Prostate gland (tissue), 2 donors: ENCODE measurements around the gene LIPT2.

Source experiments
- POLR2A ChIP-seq: fragments of 450-650 bp; IDR thresholded peaks from one replicate; pipeline ENCODE4 v1.6.1; 2016; ENCODE audit warnings: antibody characterized with exemption, mild to moderate bottlenecking
- POLR2AphosphoS5 ChIP-seq: sonication (generic); formaldehyde crosslinking; IDR thresholded peaks from one replicate; pipeline ENCODE4 v1.6.1; 2017; ENCODE audit warnings: antibody characterized with exemption
- TF ChIP-seq, protein P1 (sequence below), 4 experiments: fragments of 200-600 bp in 2 of 4; fragments of 450-650 bp in 2 of 4; sonication (generic) in 2 of 4; IDR thresholded peaks; 1 replicate in 3 of 4; 2 replicates in 1 of 4; pipeline ENCODE4 v1.5.1; 2016 to 2019; ENCODE audit warnings: antibody characterized with exemption in 4 of 4, mild to moderate bottlenecking in 2 of 4, moderate library complexity in 2 of 4

DNA sequence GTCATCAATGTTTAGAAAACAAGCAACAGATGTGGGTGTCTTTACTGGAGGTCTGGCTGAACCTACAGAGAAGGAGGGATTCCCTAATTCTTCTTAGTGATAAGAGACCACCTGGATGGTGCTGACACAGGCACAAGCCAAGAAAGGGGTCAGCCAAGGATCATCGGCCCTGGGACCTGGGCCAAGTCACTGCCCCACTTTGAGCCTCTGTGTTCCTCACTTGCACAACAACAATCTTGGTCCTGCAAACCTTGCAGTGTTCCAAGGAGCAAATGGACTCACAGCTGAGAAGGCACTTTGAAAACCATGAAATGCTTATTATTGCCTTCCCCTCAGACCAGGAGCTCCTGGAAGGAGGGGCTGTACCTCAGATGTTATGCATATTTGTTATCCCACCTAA, 19.2 kb downstream of the LIPT2 start:
- no peak for TF ChIP-seq POLR2A
- TF ChIP-seq, protein P1, sequence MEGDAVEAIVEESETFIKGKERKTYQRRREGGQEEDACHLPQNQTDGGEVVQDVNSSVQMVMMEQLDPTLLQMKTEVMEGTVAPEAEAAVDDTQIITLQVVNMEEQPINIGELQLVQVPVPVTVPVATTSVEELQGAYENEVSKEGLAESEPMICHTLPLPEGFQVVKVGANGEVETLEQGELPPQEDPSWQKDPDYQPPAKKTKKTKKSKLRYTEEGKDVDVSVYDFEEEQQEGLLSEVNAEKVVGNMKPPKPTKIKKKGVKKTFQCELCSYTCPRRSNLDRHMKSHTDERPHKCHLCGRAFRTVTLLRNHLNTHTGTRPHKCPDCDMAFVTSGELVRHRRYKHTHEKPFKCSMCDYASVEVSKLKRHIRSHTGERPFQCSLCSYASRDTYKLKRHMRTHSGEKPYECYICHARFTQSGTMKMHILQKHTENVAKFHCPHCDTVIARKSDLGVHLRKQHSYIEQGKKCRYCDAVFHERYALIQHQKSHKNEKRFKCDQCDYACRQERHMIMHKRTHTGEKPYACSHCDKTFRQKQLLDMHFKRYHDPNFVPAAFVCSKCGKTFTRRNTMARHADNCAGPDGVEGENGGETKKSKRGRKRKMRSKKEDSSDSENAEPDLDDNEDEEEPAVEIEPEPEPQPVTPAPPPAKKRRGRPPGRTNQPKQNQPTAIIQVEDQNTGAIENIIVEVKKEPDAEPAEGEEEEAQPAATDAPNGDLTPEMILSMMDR (IDR thresholded peaks at IDR 0.05) = no peak
- TF ChIP-seq POLR2AphosphoS5 = no peak
